Glutamatergic neuron (in vitro differentiated cells): ENCODE results near the gene B4GALT6. TPM values are rescaled to one million over a fixed set of nuclear protein-coding genes. Genes with fewer than 3 reads are reported as not detected.

Source experiments
- DNase-seq: peaks from one replicate; pipeline ENCODE4 v3.0.0; 2022
- H3K27ac Mint-ChIP-seq: one replicate; pipeline ENCODE4 v1.8.0; 2020; ENCODE audit warnings: mild to moderate bottlenecking, mixed read lengths, inconsistent platforms; ENCODE audit not compliant: unreplicated experiment
- H3K27me3 Mint-ChIP-seq: one replicate; pipeline ENCODE4 v1.8.0; 2020; ENCODE audit warnings: mild to moderate bottlenecking, moderate library complexity, mixed read lengths, inconsistent platforms; ENCODE audit not compliant: unreplicated experiment
- H3K36me3 Mint-ChIP-seq: one replicate; pipeline ENCODE4 v1.8.0; 2020; ENCODE audit warnings: mild to moderate bottlenecking, mixed read lengths, inconsistent platforms; ENCODE audit not compliant: unreplicated experiment
- H3K4me1 Mint-ChIP-seq: one replicate; pipeline ENCODE4 v1.8.0; 2020; ENCODE audit warnings: mild to moderate bottlenecking, low read depth, mixed read lengths, inconsistent platforms; ENCODE audit not compliant: unreplicated experiment
- H3K4me3 Mint-ChIP-seq: one replicate; pipeline ENCODE4 v1.8.0; 2020; ENCODE audit warnings: mild to moderate bottlenecking, mixed read lengths, inconsistent platforms; ENCODE audit not compliant: unreplicated experiment
- H3K9me3 Mint-ChIP-seq: one replicate; pipeline ENCODE4 v1.8.0; 2020; ENCODE audit warnings: mild to moderate bottlenecking, moderate library complexity, mixed read lengths, inconsistent platforms; ENCODE audit not compliant: unreplicated experiment
- total RNA-seq: library from RNA; stranded (reverse); fragmentation: NEBNext Ultra II Directional; extraction: Animal tissue kit (Norgen Biotek cat#: 25700); gene quantifications from one replicate; pipeline ENCODE4 v1.2.1, GENCODE V29; 2021; ENCODE audit not compliant: unreplicated experiment
- TF ChIP-seq, protein P1 (sequence below): fragments of 200-600 bp; sonication (generic); IDR thresholded peaks from one replicate; pipeline ENCODE4 v1.5.0; 2021; ENCODE audit not compliant: partially characterized antibody, unreplicated experiment

B4GALT6 gene
- total RNA-seq, 1 donor from 2014 or later = 16.5 TPM

DNA sequence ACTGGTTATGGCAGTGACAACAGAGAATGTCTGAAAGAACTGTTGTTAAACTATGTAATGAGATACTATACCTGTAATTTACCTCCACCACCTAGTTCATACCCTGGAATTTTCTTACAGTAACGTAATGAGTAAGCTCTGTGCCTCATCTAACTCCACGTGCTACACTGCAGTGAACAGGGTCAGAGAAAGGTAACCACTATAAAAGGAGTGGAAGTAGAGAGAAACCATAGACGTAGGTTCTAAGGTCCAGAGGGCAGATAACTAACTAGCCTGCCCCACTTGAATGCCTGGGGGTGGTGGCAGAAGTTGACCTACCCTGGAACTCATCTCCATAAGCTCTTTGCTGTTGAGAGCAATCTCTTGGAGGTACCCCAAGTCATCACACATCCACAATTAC lies 32.0 kb upstream of the B4GALT6 start:
- TF ChIP-seq, protein P1, sequence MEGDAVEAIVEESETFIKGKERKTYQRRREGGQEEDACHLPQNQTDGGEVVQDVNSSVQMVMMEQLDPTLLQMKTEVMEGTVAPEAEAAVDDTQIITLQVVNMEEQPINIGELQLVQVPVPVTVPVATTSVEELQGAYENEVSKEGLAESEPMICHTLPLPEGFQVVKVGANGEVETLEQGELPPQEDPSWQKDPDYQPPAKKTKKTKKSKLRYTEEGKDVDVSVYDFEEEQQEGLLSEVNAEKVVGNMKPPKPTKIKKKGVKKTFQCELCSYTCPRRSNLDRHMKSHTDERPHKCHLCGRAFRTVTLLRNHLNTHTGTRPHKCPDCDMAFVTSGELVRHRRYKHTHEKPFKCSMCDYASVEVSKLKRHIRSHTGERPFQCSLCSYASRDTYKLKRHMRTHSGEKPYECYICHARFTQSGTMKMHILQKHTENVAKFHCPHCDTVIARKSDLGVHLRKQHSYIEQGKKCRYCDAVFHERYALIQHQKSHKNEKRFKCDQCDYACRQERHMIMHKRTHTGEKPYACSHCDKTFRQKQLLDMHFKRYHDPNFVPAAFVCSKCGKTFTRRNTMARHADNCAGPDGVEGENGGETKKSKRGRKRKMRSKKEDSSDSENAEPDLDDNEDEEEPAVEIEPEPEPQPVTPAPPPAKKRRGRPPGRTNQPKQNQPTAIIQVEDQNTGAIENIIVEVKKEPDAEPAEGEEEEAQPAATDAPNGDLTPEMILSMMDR = no peak
- Mint-ChIP-seq H3K36me3 (peaks cover 10% of the 10 kb centered on the region), H3K27ac (no peak overlapping the region), H3K4me1 (peaks cover 19% of the 10 kb centered on the region), H3K4me3 (no peak overlapping the region), H3K27me3 (peaks cover 6% of the 10 kb centered on the region), H3K9me3 (peaks cover 14% of the 10 kb centered on the region)
- DNase-seq = no peak

DNA sequence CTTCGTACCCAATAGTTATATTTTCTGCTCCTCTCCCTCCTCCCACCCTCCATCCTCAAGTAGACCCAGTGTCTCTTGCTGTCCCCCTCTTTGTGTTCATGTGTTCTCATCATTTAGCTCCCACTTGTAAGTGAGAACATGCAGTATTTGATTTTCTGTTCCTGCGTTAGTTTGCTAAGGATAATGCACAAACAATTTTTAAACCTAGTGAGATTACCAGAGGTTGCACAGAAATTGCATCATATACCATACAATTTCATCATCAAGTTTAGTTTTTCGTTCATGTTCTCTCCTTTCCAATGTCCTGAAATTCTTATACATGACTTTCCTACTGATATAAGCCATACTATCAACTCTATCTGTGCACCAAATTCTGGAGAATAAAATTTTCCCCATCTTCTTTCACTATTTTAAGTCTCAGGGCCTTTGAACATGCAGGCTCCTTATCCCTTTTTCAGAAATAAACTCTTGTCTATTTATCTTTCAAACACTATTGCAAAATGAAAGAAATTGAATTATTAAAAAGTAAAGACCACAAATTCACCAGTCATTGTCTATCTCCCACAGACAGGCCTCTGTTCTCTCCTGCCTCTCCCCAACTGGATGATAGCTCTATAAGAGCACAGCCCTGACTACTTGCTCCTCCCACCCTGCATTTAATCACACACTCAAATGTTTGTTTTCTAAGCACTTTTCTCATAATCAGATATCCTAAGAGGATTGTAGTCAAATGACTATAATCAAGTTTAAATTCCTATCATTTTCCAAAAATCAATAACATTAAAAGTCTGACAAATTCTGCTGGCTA lies 27.2 kb upstream of the B4GALT6 start:
- Mint-ChIP-seq H3K4me1 (peaks cover 19% of the 10 kb centered on the region), H3K4me3 (no peak overlapping the region), H3K27me3 (peaks cover 6% of the 10 kb centered on the region), H3K9me3 (peaks cover 9% of the 10 kb centered on the region), H3K27ac (peak overlapping the region; percentile 50), H3K36me3 (no peaks in the 10 kb centered on the region)
- TF ChIP-seq, protein P1 = no peak
- DNase-seq = no peak

DNA sequence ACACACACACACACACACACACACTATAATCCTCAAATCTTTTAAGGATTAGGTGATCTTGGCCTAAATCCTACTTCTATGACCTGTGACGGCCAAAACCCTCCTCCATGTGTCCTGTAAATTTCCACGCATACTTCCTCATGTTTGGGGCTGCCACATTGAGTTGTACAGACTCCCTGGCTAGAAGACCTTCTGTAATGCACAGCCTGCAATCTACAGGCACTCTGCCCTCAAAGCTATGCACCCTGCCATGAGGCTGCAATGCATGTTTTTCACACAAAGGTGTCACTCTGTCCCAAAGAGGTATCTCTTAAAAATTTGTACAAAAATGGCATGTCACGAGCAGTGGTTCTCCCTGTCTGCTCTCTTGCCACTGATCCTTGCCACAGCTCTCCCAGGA lies 26.4 kb upstream of the B4GALT6 start:
- no peak for DNase-seq
- Mint-ChIP-seq H3K27me3 (peaks cover 6% of the 10 kb centered on the region), H3K4me1 (peaks cover 19% of the 10 kb centered on the region), H3K27ac (no peak overlapping the region), H3K9me3 (peaks cover 9% of the 10 kb centered on the region), H3K4me3 (no peak overlapping the region), H3K36me3 (no peaks in the 10 kb centered on the region)
- TF ChIP-seq, protein P1 = no peak

DNA sequence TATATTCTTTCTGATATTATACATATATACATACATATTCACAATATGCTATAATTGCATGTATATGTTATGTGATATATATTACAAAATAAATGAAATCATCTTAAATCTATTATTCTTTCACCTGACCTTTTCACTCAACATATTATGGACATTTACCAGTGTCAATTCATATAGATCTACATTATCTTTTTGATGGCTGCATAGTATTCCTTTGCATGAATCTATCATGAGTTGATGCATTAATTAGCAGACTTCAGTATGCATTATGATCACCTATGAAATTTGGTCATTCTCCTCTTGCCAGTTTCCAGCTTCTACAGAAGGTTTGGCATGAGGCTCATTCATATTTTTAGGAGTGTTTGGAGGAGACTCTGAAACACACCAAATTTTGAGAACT lies 23.4 kb upstream of the B4GALT6 start:
- Mint-ChIP-seq H3K36me3 (no peaks in the 10 kb centered on the region), H3K4me1 (peaks cover 13% of the 10 kb centered on the region), H3K27me3 (peaks cover 1% of the 10 kb centered on the region), H3K27ac (no peak overlapping the region), H3K4me3 (no peak overlapping the region), H3K9me3 (peaks cover 3% of the 10 kb centered on the region)
- no peak for DNase-seq
- TF ChIP-seq, protein P1 = no peak

DNA sequence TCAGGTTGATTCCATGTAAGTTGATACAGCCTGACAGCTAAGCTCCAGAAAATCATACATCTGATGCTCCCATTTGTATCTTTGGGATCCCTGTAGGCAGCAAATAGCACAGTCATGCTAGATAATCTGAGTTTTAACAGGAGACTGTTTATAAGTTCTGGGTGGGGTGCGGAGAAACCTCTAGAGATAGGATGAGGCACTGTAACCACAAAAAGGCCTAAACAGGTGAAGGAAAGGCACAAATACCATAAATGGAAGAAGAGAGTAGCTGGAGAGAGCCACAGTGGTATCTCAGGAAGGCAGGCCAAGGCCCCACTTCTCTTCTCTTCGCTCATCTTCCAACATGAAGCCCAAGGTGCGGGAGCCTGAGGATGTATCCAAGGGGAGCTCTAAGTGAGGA lies 18.1 kb upstream of the B4GALT6 start:
- Mint-ChIP-seq H3K27ac (no peak overlapping the region), H3K4me1 (peaks cover 7% of the 10 kb centered on the region), H3K27me3 (no peaks in the 10 kb centered on the region), H3K4me3 (no peak overlapping the region), H3K36me3 (peaks cover 8% of the 10 kb centered on the region), H3K9me3 (no peaks in the 10 kb centered on the region)
- TF ChIP-seq, protein P1 = no peak
- no peak for DNase-seq
